T-helper 9 cell (primary cell): Measurements from ENCODE around the gene PTPRQ.

Experiments
- DNase-seq: peaks from one replicate; pipeline ENCODE4 v3.0.0-alpha.2; 2020

PTPRQ gene

GRCh38 chr12:80704420-80704819 lies 260.4 kb downstream of the PTPRQ start:
- DNase-seq = no peak

- no peak for DNase-seq
Observed at GRCh38 chr12:80707126-80707829, 263.2 kb downstream of the PTPRQ start, which contains the start of gene MYF6. TSS of gene MYF6 (plus strand) at chr12:80707634. CDS start at chr12:80707720, 86 bp downstream.

- DNase-seq = no peak
Observed at GRCh38 chr12:80707830-80708258, 263.8 kb downstream of the PTPRQ start.

GRCh38 chr12:80708259-80708974 lies 264.4 kb downstream of the PTPRQ start:
- DNase-seq = no peak

GRCh38 chr12:80708975-80709328 lies 264.9 kb downstream of the PTPRQ start:
- no peak for DNase-seq

- DNase-seq = no peak
Observed at GRCh38 chr12:80709811-80710726, 266.0 kb downstream of the PTPRQ start.

GRCh38 chr12:80710727-80711449 lies 266.9 kb downstream of the PTPRQ start:
- DNase-seq = no peak

GRCh38 chr12:80711866-80712265 lies 267.8 kb downstream of the PTPRQ start:
- DNase-seq = no peak

GRCh38 chr12:80712866-80713265 lies 268.8 kb downstream of the PTPRQ start:
- DNase-seq = no peak

GRCh38 chr12:80713419-80713818 lies 269.4 kb downstream of the PTPRQ start:
- DNase-seq = no peak

GRCh38 chr12:80714055-80714454 lies 270.0 kb downstream of the PTPRQ start:
- DNase-seq = no peak

GRCh38 chr12:80714846-80715245 lies 270.8 kb downstream of the PTPRQ start:
- no peak for DNase-seq

GRCh38 chr12:80715713-80716249 lies 271.7 kb downstream of the PTPRQ start:
- DNase-seq = no peak

- no peak for DNase-seq
Observed at GRCh38 chr12:80716696-80717469, 272.8 kb downstream of the PTPRQ start, which contains the start of gene MYF5. TSS of gene MYF5 (plus strand) at chr12:80716912. CDS start at chr12:80717064, 152 bp downstream.

- DNase-seq = no peak
Observed at GRCh38 chr12:80717856-80718255, 273.8 kb downstream of the PTPRQ start.

- no peak for DNase-seq
Observed at GRCh38 chr12:80720516-80720915, 276.5 kb downstream of the PTPRQ start.

- DNase-seq = no peak
Observed at GRCh38 chr12:80721326-80721725, 277.3 kb downstream of the PTPRQ start.
